GM12878 (cell line): ENCODE data around the gene GABBR1. TPM values are rescaled to one million over a fixed set of nuclear protein-coding genes. Genes with fewer than 3 reads are reported as not detected.

ENCODE experiments used
- ATAC-seq: fragments of 200-7000 bp; cut with Tn5 transposase; 3 replicates; pipeline ENCODE4 v1.9.1; 2020; ENCODE audit warnings: mild to moderate bottlenecking, moderate library complexity
- BruUV-seq: library from RNA; stranded (reverse); fragments of 400-500 nt; replicated peaks from 2 replicates; lab custom pipeline; 2021; lab: Mats Ljungman, UMichigan
- CTCF ChIA-PET: fragments of 300-600 bp; sonication (Branson Sonifier 250); formaldehyde crosslinking; extraction: SDS; loops from one replicate; lab custom pipeline; 2021; ENCODE audit warnings: inconsistent platforms; lab: Yijun Ruan, JAX
- POLR2A ChIA-PET: fragments of 350-600 bp; formaldehyde crosslinking; extraction: SDS; loops from one replicate; lab custom pipeline; 2021; ENCODE audit warnings: inconsistent platforms; lab: Charles Lee
- RAD21 ChIA-PET: fragments of 300-600 bp; sonication (Branson Sonifier 250); formaldehyde crosslinking; loops from one replicate; lab custom pipeline; 2023; ENCODE audit warnings: antibody characterized with exemption; ENCODE audit not compliant: unreplicated experiment; lab: Charles Lee
- SMC1A ChIA-PET: fragments of 300-600 bp; sonication (Branson Sonifier 250); formaldehyde crosslinking; loops from one replicate; lab custom pipeline; 2023; ENCODE audit not compliant: unreplicated experiment, uncharacterized antibody; lab: Charles Lee
- DNase-seq: peaks from one replicate; pipeline ENCODE4 v3.0.0-alpha.2; 2011; ENCODE audit warnings: low read depth, low spot score
- FAIRE-seq: peaks from 3 replicates; lab custom pipeline; 2011; peaks lifted over from hg19 to GRCh38; lab: Jason Lieb, UNC
- H2AFZ ChIP-seq: 2 replicates; pipeline ENCODE4 v1.6.0; 2011; ENCODE audit warnings: low read depth, low read length, control low read depth; ENCODE audit not compliant: control insufficient read depth
- H3K27ac ChIP-seq: 2 replicates; pipeline ENCODE4 v1.5.1; 2011; ENCODE audit warnings: control low read depth; ENCODE audit not compliant: control insufficient read depth, insufficient read depth
- H3K27me3 ChIP-seq, 2 experiments: replicated peaks in 1 of 2; 2 replicates each; pipeline versions ENCODE4 v1.6.0 to v1.6.1; 2011; ENCODE audit warnings: low read length in 1 of 2; ENCODE audit not compliant: control insufficient read depth in 2 of 2, insufficient read depth in 2 of 2
- H3K36me3 ChIP-seq, 2 experiments: 2 replicates each; pipeline ENCODE4 v1.5.1; 2011; ENCODE audit warnings: low read length in 1 of 2; ENCODE audit not compliant: control insufficient read depth in 2 of 2, insufficient read depth in 2 of 2
- H3K4me1 ChIP-seq: 2 replicates; pipeline ENCODE4 v1.6.1; 2011; ENCODE audit warnings: mild to moderate bottlenecking, low read length, moderate library complexity, mixed read lengths; ENCODE audit not compliant: control insufficient read depth, insufficient read depth
- H3K4me2 ChIP-seq: 2 replicates; pipeline ENCODE4 v1.6.0; 2011; ENCODE audit warnings: control low read depth; ENCODE audit not compliant: control insufficient read depth, insufficient read depth
- H3K4me3 ChIP-seq: fragments of 200-600 bp; sonication (generic); 2 replicates; pipeline ENCODE4 v1.5.1; 2016
- H3K79me2 ChIP-seq: 2 replicates; pipeline ENCODE4 v1.6.0; 2011; ENCODE audit warnings: low read length; ENCODE audit not compliant: control insufficient read depth, insufficient read depth
- H3K9ac ChIP-seq: 2 replicates; pipeline ENCODE4 v1.8.0; 2011; ENCODE audit warnings: low read length, control low read depth, mixed read lengths; ENCODE audit not compliant: control insufficient read depth, insufficient read depth
- H3K9me3 ChIP-seq: replicated peaks from 3 replicates; pipeline ENCODE4 v1.5.1; 2011; ENCODE audit warnings: mild to moderate bottlenecking, low read length; ENCODE audit not compliant: control insufficient read depth, insufficient read depth
- H4K20me1 ChIP-seq: 2 replicates; pipeline ENCODE4 v1.6.0; 2011; ENCODE audit not compliant: control insufficient read depth, insufficient read depth
- E2F8 ChIP-seq: fragments of 450-650 bp; IDR thresholded peaks from 2 replicates; pipeline ENCODE4 v1.6.1; 2018; ENCODE audit warnings: mild to moderate bottlenecking, low read depth, moderate library complexity; ENCODE audit not compliant: partially characterized antibody
- GABPA ChIP-seq: IDR thresholded peaks from 2 replicates; pipeline ENCODE4 v1.6.1; 2014; ENCODE audit warnings: antibody characterized with exemption, low read depth, mild to moderate bottlenecking, inconsistent platforms
- IRF3 ChIP-seq: fragments of 450-650 bp; IDR thresholded peaks from 2 replicates; pipeline ENCODE4 v1.6.1; 2014; ENCODE audit warnings: mild to moderate bottlenecking
- MXI1 ChIP-seq: fragments of 150-350 bp; IDR thresholded peaks from 2 replicates; pipeline ENCODE4 v1.6.1; 2011; ENCODE audit warnings: low read depth, mild to moderate bottlenecking, inconsistent platforms, low read length, improper control_type of control experiment
- MYB ChIP-seq: fragments of 150-350 bp; IDR thresholded peaks from 2 replicates; pipeline ENCODE4 v1.6.1; 2014; ENCODE audit warnings: mild to moderate bottlenecking, low read depth, low read length, borderline replicate concordance
- PAX5 ChIP-seq: IDR thresholded peaks from 2 replicates; pipeline ENCODE4 v1.6.1; 2011; ENCODE audit warnings: low read depth, low read length, borderline replicate concordance
- SIN3A ChIP-seq: IDR thresholded peaks from 2 replicates; pipeline ENCODE4 v1.6.1; 2012; ENCODE audit warnings: low read depth, low read length, improper control_type of control experiment
- SRF ChIP-seq, 2 experiments: IDR thresholded peaks; 2 replicates each; pipeline ENCODE4 v1.6.1; 2011; ENCODE audit warnings: low read depth in 2 of 2, low read length in 2 of 2, mild to moderate bottlenecking in 1 of 2, moderate library complexity in 1 of 2
- TARDBP ChIP-seq: IDR thresholded peaks from 2 replicates; pipeline ENCODE4 v1.6.1; 2016; ENCODE audit warnings: borderline replicate concordance
- USF1 ChIP-seq: IDR thresholded peaks from 2 replicates; pipeline ENCODE4 v1.6.1; 2011; ENCODE audit warnings: borderline replicate concordance, low read depth, mild to moderate bottlenecking, moderate library complexity, mixed read lengths, low read length; ENCODE audit not compliant: insufficient read depth; ENCODE audit errors: extremely low read length
- YBX1 ChIP-seq: fragments of 450-650 bp; IDR thresholded peaks from 2 replicates; pipeline ENCODE4 v1.6.1; 2016; ENCODE audit warnings: antibody characterized with exemption
- ZNF384 ChIP-seq: IDR thresholded peaks from 2 replicates; pipeline ENCODE4 v1.6.1; 2012; ENCODE audit warnings: low read depth, mild to moderate bottlenecking, low read length, improper control_type of control experiment, borderline replicate concordance
- WGBS: methylation state at CpG from one replicate; pipeline ENCODE4 v1.1.6; 2016; ENCODE audit warnings: low lambda C conversion rate; ENCODE audit not compliant: insufficient replicate concordance, insufficient coverage; ENCODE audit errors: missing lambda C conversion rate; 5-methylcytosine and 5-hydroxymethylcytosine counted together
- in situ Hi-C: fragments of 300-500 bp; cut with MboI; formaldehyde crosslinking; loops from 9 replicates; pipeline ENCODE4 v1.14.3; 2018; ENCODE audit warnings: mixed read lengths
- intact Hi-C: fragments of 100-400 bp; cut with micrococcal nuclease; formaldehyde crosslinking; loops from one replicate; pipeline ENCODE4 v1.14.2; 2022; ENCODE audit not compliant: unreplicated experiment
- polyA plus RNA-seq, 11 experiments: library from polyadenylated mRNA; depleted of rRNA in 4 of 11; unstranded in 6 of 11; stranded (reverse) in 5 of 11; fragments of >200 nt; fragmentation: Nextera tagmentation in 4 of 11; fragmentation: Illumina TruSeq in 1 of 11; extraction: Ambion mirVana in 4 of 11; extraction: Trizol in 1 of 11; gene quantifications; 1 replicate in 1 of 11; 2 replicates in 10 of 11; pipeline versions ENCODE4 v1.2.1 to v1.2.3, GENCODE V29; 2011 to 2016; ENCODE audit warnings: inconsistent platforms in 2 of 11, missing spikeins in 2 of 11, low read depth in 1 of 11
- total RNA-seq, 4 experiments: library from RNA; depleted of rRNA in 3 of 4; stranded (reverse); fragments of >200 nt in 3 of 4; fragmentation: Illumina TruSeq in 1 of 4; extraction: Trizol in 1 of 4; gene quantifications; 2 replicates each; pipeline versions ENCODE4 v1.2.1 to v1.2.3, GENCODE V29; 2013 to 2021

The GABBR1 gene
- total and polyA plus RNA-seq, 10 of the 15 experiments (the other 5 are each of a cell fraction or from before 2014, with no cell fraction given), result 0.11 to 5.2 (median 1.0) TPM

GRCh38 chr6:29527564-29527963 lies 105.4 kb downstream of the GABBR1 start (continued):
- TF ChIP-seq MYB, result no peak

- CTCF ChIA-PET, result no interaction called here
- H3K9ac ChIP-seq, result no peak overlapping the region
- ATAC-seq, result no peak
- no peaks in the 10 kb centered on the region for H3K9me3 ChIP-seq
- RAD21 ChIA-PET, result no interaction called here
- H3K4me2 ChIP-seq, result no peak overlapping the region
- no peaks in the 10 kb centered on the region for H3K36me3 ChIP-seq
- 91% methylated on average over 1 of the region's 1 CpG for WGBS
- in situ Hi-C loops, result no loop called here
- POLR2A ChIA-PET, result no interaction called here
- no peaks in the 10 kb centered on the region for H3K79me2 ChIP-seq
- no peak overlapping the region for H2AFZ ChIP-seq
- TF ChIP-seq SRF (IDR thresholded peaks at IDR 0.05; ENCODE audit: low read depth in 2 of 2, low read length in 2 of 2), result no peak
- H3K4me3 ChIP-seq, result no peak overlapping the region
- BruUV-seq, result no TSS peak
- H3K27ac ChIP-seq, result no peak overlapping the region
- DNase-seq, result no peak
- no peak for FAIRE-seq
- 0 out of 4 replicates have a peak, but pooled peaks cover 0 to 3% of the 10 kb centered on the region in 2 experiments for H3K27me3 ChIP-seq
- no peaks in the 10 kb centered on the region for H4K20me1 ChIP-seq
- SMC1A ChIA-PET, result interaction anchor here (0.5 to 1.5 kb wide), 2 partner anchors 19 to 34 kb away, joined by 4 read pairs; no protein-coding TSS in a partner anchor
- H3K4me1 ChIP-seq, result no peaks in the 10 kb centered on the region
- intact Hi-C loops, result no loop called here
Measured at GRCh38 chr6:29527126-29527525, 105.9 kb downstream of the GABBR1 start.

- Histone ChIP-seq H3K27ac (no peak overlapping the region), H3K27me3 (0 out of 4 replicates have a peak, but pooled peaks cover 0 to 3% of the 10 kb centered on the region in 2 experiments), H3K79me2 (no peaks in the 10 kb centered on the region), H3K4me1 (no peaks in the 10 kb centered on the region), H3K9ac (no peak overlapping the region), H3K4me2 (no peak overlapping the region), H3K4me3 (no peak overlapping the region), H3K36me3 (no peaks in the 10 kb centered on the region), H3K9me3 (no peaks in the 10 kb centered on the region), H2AFZ (no peak overlapping the region), H4K20me1 (no peaks in the 10 kb centered on the region)
- FAIRE-seq (no peak), DNase-seq (no peak), ATAC-seq (no peak)
- in situ Hi-C loops, result no loop called here
- RAD21 ChIA-PET, result no interaction called here
- CTCF ChIA-PET, result no interaction called here
- intact Hi-C loops, result no loop called here
- SMC1A ChIA-PET, result interaction anchor here (1.3 kb wide), 1 partner anchor 44 kb away, joined by 4 read pairs; no protein-coding TSS in a partner anchor
- BruUV-seq, result no TSS peak
- POLR2A ChIA-PET, result no interaction called here
- WGBS, result 0% methylated on average over 1 of the region's 1 CpG
- TF ChIP-seq PAX5, result no peak
- TF ChIP-seq GABPA, result no peak
- no peak for TF ChIP-seq YBX1
- TF ChIP-seq TARDBP, result no peak
- no peak for TF ChIP-seq ZNF384
- TF ChIP-seq IRF3, result no peak
- no peak for TF ChIP-seq E2F8
- no peak for TF ChIP-seq MXI1
- no peak for TF ChIP-seq USF1
- no peak for TF ChIP-seq SIN3A
Measured at GRCh38 chr6:29525311-29525639, 107.7 kb downstream of the GABBR1 start.
